ENCODE results near the gene CLEC16A. TPM values are rescaled to one million over a fixed set of nuclear protein-coding genes. Genes with fewer than 3 reads are reported as not detected.
A peak's percentile ranks its signal among the peaks of the same experiment; 100 is the strongest.

Gene CLEC16A
- total RNA-seq, 4 donors from 2014 or later, result 38.2 to 153 (median 92.7) TPM

GRCh38 chr16:11205065-11205699 lies 260.8 kb downstream of the CLEC16A start:
- Histone ChIP-seq H3K9me3 (no peaks in the 10 kb centered on the region), H3K36me3 (no peaks in the 10 kb centered on the region), H3K27me3 (no peaks in the 10 kb centered on the region), H3K4me1 (peaks cover 0 to 14% (median 6%) of the 10 kb centered on the region in 4 donors), H3K27ac (no peak overlapping the region), H3K4me3 (no peak overlapping the region)
- in situ Hi-C loops (cut with MboI; ENCODE audit: low pct_ligation_motif_present in 1 of 4, low pct_unique_long_range_greater_than_20kb in 1 of 4, low sequenced_read_pairs in 3 of 4) (no loop called here), intact Hi-C loops (cut with DNase I; ENCODE audit: low total_unique reads) (no loop called here)
- no peak for DNase-seq
- no peak for TF ChIP-seq POLR2A (IDR thresholded peaks at IDR 0.05)
- WGBS, 2 donors (ENCODE audit: low coverage in 1 of 2), result 83 to 89% methylated on average over 6 to 19 of the region's 19 CpGs

GRCh38 chr16:11205754-11206581 lies 261.6 kb downstream of the CLEC16A start:
- Histone ChIP-seq H3K27me3 (no peaks in the 10 kb centered on the region), H3K36me3 (no peaks in the 10 kb centered on the region), H3K4me1 (peaks cover 0 to 14% (median 6%) of the 10 kb centered on the region in 4 donors), H3K9me3 (no peaks in the 10 kb centered on the region), H3K4me3 (no peak overlapping the region), H3K27ac (no peak overlapping the region)
- WGBS, 2 donors (ENCODE audit: low coverage in 1 of 2), result 36% methylated on average over 12 of the region's 13 CpGs; no CpG with 5 or more reads in 1 of the 2 donors
- in situ Hi-C loops (cut with MboI; ENCODE audit: low pct_ligation_motif_present in 1 of 4, low pct_unique_long_range_greater_than_20kb in 1 of 4, low sequenced_read_pairs in 3 of 4) (no loop called here), intact Hi-C loops (cut with DNase I; ENCODE audit: low total_unique reads) (no loop called here)
- DNase-seq, result peak; percentile 45
- TF ChIP-seq EP300 (IDR thresholded peaks at IDR 0.05; ENCODE audit: low read depth), result peak; percentile 28
- TF ChIP-seq POLR2AphosphoS5 (IDR thresholded peaks at IDR 0.05), result no peak
- TF ChIP-seq CTCF (IDR thresholded peaks at IDR 0.05), result no peak
- no peak for TF ChIP-seq POLR2A (IDR thresholded peaks at IDR 0.05)

GRCh38 chr16:11207646-11208045 lies 263.3 kb downstream of the CLEC16A start:
- Histone ChIP-seq H3K9me3 (no peaks in the 10 kb centered on the region), H3K27me3 (no peaks in the 10 kb centered on the region), H3K4me1 (peaks cover 0 to 14% (median 6%) of the 10 kb centered on the region in 4 donors), H3K27ac (no peak overlapping the region), H3K4me3 (no peak overlapping the region), H3K36me3 (no peaks in the 10 kb centered on the region)
- WGBS, 2 donors (ENCODE audit: low coverage in 1 of 2), result 95% methylated on average over 3 of the region's 3 CpGs; no CpG with 5 or more reads in 1 of the 2 donors
- DNase-seq, result no peak
- no peak for TF ChIP-seq POLR2A (IDR thresholded peaks at IDR 0.05)
- no peak for TF ChIP-seq POLR2AphosphoS5 (IDR thresholded peaks at IDR 0.05)
- TF ChIP-seq CTCF (IDR thresholded peaks at IDR 0.05), result no peak
- no peak for TF ChIP-seq EP300 (IDR thresholded peaks at IDR 0.05; ENCODE audit: low read depth)
- in situ Hi-C loops (cut with MboI; ENCODE audit: low pct_ligation_motif_present in 1 of 4, low pct_unique_long_range_greater_than_20kb in 1 of 4, low sequenced_read_pairs in 3 of 4), result no loop called here
- intact Hi-C loops (cut with DNase I; ENCODE audit: low total_unique reads), result no loop called here

- H3K27ac ChIP-seq, result no peak overlapping the region
- H3K9me3 ChIP-seq, result no peaks in the 10 kb centered on the region
- no peaks in the 10 kb centered on the region for H3K27me3 ChIP-seq
- no peak for DNase-seq
- in situ Hi-C loops (cut with MboI; ENCODE audit: low pct_ligation_motif_present in 1 of 4, low pct_unique_long_range_greater_than_20kb in 1 of 4, low sequenced_read_pairs in 3 of 4), result no loop called here
- H3K4me1 ChIP-seq, result peaks cover 0 to 14% (median 6%) of the 10 kb centered on the region in 4 donors
- intact Hi-C loops (cut with DNase I; ENCODE audit: low total_unique reads), result no loop called here
- H3K4me3 ChIP-seq, result no peak overlapping the region
- no peak for TF ChIP-seq EP300 (IDR thresholded peaks at IDR 0.05; ENCODE audit: low read depth)
- 67 to 76% methylated on average over 4 to 9 of the region's 9 CpGs for WGBS, 2 donors (ENCODE audit: low coverage in 1 of 2)
- no peaks in the 10 kb centered on the region for H3K36me3 ChIP-seq
These were observed 264.7 kb downstream of the CLEC16A start for GRCh38 chr16:11208916-11209665.

- intact Hi-C loops (cut with DNase I; ENCODE audit: low total_unique reads) (no loop called here), in situ Hi-C loops (cut with MboI; ENCODE audit: low pct_ligation_motif_present in 1 of 4, low pct_unique_long_range_greater_than_20kb in 1 of 4, low sequenced_read_pairs in 3 of 4) (no loop called here)
- Histone ChIP-seq H3K4me1 (peaks cover 0 to 12% (median 6%) of the 10 kb centered on the region in 4 donors), H3K36me3 (no peaks in the 10 kb centered on the region), H3K27ac (no peak overlapping the region), H3K4me3 (no peak overlapping the region), H3K27me3 (no peaks in the 10 kb centered on the region), H3K9me3 (no peaks in the 10 kb centered on the region)
- no peak for DNase-seq
- WGBS, 2 donors (ENCODE audit: low coverage in 1 of 2), result 87 to 91% methylated on average over 4 to 11 of the region's 11 CpGs
- TF ChIP-seq CTCF (IDR thresholded peaks at IDR 0.05) (no peak), POLR2AphosphoS5 (IDR thresholded peaks at IDR 0.05) (no peak), EP300 (IDR thresholded peaks at IDR 0.05; ENCODE audit: low read depth) (no peak), POLR2A (IDR thresholded peaks at IDR 0.05) (no peak)
These were observed 265.9 kb downstream of the CLEC16A start for GRCh38 chr16:11210260-11210659.

All from transverse colon (tissue), 4 donors.